Measurements from ENCODE around the gene TPGS2.
"Not testable (repeated sequence)": the region's sequence is repeated elsewhere in the genome, so short reads cannot be mapped to it uniquely, and the experiment has no call there.

The TPGS2 gene

GRCh38 chr18:36828630-36829361 is at the start of gene TPGS2, which contains the start of gene KIAA1328:
TPGS2 (minus strand) TSS chr18:36829002; CDS start chr18:36828767, 235 bp downstream.
KIAA1328 (plus strand) TSS chr18:36829127; CDS start chr18:36829139, 12 bp downstream.
- DNase-seq = peak; percentile 77

DNA sequence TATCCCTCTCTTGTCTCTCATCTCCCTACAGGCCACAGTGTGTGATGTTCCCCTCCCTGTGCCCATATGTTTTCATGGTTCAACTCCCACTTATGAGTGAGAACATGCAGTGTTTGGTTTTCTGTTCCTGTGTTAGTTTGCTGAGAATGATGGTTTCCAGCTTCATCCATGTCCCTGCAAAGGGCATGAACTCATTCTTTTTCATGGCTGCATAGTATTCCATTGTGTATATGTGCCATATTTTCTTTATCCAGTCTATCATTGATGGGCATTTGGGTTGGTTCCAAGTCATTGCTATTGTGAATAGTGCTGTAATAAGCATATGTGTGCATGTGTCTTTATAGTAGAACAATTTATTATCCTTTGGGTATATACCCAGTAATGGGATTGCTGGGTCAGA is 45.0 kb upstream of the TPGS2 start:
- DNase-seq = not testable (repeated sequence)

DNA sequence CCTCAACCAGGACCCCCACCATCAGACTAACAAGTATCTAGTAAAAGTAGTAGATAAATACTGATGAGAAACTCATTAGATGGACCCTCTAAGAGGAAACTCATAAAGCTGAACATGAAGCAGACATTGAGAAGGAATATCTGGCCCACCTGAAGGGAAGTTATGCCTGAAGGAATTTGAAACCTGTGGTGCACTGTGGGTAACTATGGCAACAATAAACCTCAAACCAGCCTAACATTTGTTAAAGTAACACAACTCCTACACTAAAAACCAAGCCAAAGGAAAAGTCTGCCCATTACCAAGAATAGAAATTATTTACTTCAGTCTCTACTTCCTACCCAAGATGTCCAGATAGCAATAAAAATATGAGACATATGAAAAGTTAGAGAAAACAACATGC is 43.5 kb upstream of the TPGS2 start:
- no peak for DNase-seq

GRCh38 chr18:36871801-36872200 is 43.0 kb upstream of the TPGS2 start:
- DNase-seq = no peak

- no peak for DNase-seq
Observed at GRCh38 chr18:36867056-36867455, 38.3 kb upstream of the TPGS2 start.

- DNase-seq = no peak
Observed at GRCh38 chr18:36862182-36862581, 33.4 kb upstream of the TPGS2 start.

GRCh38 chr18:36856815-36857214 is 28.0 kb upstream of the TPGS2 start:
- DNase-seq = no peak

DNA sequence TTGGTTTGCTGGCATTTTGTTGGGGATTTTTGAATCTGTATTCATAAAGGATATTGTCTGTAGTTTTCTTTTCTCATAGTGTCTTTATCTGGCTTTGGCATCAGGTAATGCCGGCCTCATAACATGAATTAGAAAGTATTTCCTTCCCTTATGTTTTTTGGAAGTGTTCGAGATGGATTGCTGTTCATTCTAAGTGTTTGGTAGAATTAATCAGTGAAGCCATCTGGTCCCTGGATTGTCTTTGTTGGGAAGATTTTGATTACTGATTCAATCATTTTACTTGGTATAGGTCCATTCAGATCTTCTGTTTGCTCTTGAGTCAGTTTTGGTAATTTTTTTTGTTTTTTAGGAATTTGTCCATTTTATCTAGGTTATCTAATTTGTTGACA is 22.4 kb upstream of the TPGS2 start:
- DNase-seq = no peak

GRCh38 chr18:36850527-36851201 is 21.9 kb upstream of the TPGS2 start:
- DNase-seq = no peak

DNA sequence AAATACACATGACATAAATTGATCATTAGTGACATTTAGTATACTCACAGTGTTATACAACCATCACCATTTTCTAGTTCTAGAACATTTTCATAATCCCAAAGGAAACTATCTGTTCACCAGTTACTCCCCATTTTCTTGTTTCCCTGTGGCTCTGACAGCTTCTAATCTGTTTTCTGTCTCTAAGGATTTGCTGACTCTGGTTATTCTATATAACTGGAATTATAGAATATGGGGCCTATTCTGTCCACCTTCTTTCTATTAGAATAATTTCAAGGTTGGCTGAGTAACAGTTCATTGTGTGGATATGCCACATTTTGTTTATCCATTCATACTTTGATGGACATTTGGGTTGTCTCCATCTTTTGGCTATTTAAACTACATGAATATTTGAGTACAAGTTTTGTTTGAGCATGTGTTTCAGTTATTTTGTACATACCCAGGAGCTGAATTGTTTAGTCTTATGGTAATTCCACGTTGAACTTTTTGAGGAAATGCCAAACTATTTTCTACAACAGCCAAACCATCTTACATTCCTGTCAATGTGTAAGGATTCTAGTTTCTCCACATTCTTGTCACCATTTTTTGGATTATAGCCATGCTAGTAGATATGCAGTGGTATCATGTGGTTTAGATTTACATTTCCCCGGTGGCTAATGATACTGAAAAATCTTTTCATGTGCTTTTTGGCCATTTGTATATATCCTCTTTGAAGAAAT is 20.6 kb upstream of the TPGS2 start:
- DNase-seq = no peak

DNA sequence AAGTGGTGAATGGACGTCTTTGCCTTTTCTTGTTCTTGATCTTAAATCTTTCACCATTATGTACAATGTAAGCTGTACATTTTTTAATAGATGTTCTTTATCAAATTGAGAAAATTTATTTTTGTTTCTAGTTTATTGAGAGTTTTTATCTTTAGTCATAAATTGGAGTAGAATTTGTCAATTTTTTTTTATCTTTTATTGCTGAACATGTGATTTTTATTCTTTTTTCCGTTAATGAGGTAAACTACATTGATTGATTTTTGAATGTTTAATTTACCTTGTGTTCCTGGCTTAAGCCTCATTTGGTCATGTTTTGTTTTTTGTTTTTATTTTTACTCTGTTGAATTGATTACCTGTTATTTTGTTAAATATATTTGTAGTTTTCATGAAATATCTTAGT is 19.8 kb upstream of the TPGS2 start:
- DNase-seq = no peak

DNA sequence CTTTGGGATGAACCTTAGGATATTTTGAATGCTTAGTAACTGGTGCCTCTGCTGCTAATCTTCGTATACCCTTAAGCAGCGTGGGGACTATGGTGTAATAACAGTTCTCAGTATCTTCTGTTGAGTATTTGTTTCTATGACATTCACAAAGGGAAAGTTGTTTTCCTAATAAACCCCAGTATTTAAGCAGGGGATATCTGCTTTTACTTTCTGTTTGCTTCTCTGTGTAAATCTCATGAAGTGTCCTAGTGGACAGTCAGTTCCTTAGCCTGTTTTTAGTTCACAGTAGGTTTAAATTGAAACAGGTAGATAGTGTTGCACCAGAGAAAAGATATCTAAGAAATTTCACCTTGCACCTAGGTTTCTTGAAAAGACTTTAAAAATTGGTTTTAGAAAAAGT is 15.0 kb upstream of the TPGS2 start:
- DNase-seq = no peak

- DNase-seq = no peak
Observed at GRCh38 chr18:36843199-36843598, 14.4 kb upstream of the TPGS2 start.

- DNase-seq = no peak
Observed at GRCh38 chr18:36839835-36840234, 11.0 kb upstream of the TPGS2 start.

DNA sequence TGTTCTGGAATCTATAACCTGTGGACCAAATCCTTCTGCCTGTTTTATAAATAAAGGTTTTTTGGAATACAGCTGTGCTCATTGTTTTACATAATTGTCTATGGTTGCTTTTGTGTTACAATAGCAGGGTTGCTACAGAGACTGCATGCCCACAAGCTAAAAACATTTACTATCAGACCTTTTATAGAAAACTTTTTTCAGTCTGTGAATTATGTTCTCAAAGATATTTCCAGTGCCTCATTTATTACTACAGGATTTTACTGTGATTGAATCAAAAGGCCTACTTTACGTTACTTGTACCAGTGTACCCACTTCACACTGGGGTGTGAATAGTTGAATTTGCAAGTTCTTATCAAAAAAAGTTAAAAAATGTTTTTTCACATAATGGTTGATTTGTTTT is 7.1 kb upstream of the TPGS2 start:
- no peak for DNase-seq

DNA sequence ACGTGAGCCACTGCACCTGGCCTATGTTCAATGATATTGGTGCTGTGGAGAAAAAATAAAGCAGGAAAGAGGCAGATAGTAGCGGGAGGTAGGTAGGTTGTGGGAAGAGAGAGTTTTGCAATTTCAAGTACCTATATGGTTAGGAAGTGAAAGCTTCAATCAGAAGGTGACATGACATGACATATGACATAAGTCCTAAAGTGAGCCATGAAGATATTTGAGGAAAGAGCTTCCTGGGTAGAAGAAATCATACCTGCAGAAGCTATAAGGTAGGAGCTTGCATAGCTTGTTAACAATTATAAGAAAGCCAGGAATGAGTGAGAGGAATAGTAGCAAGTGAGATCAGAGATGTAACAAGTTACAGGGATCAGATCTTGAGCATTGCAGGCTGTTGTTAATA is 4.3 kb upstream of the TPGS2 start:
- DNase-seq = no peak

- DNase-seq = no peak
Observed at GRCh38 chr18:36831139-36831538, 2.3 kb upstream of the TPGS2 start.

- no peak for DNase-seq
Observed at GRCh38 chr18:36830158-36830495, 1.3 kb upstream of the TPGS2 start.

DNA sequence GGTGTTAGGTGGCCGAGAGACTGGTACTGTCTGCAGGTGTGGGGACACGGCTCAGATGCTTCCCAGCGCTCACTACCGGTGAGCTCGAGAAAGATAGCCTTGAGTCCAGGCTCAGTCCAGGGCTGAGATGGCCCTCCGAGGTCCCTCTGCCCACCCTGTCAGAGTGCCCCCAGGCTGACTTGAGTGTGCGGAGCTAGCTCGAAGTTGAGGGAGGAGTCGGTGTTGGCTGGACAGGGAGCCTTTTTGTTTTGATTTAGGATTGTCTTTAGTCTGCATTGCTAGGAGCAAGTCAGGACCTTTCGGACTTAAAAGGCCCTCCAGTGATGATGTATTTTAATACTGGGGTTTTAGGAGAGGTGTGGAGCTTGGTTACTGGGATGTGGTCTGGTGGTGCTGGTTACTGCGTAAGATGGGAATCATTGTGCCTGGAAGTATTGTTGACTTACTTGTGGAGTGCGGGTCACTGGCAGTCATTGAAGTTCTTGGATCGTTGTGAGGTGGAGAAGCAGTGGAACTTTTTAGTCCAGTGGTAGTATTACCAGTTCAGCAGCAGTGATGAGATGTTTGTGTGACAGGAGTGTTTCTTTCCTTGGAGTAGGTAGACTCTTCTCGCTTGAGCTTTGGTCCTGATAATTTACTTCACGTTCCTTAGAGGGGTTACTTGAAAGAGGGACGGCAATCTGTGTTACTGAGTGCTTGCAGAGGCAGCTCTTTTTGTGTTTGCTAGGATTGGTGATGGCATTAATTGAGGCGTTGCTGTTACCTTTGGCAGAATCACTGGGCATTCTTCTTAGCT is 758 bp upstream of the TPGS2 start:
- peak; percentile 29 for DNase-seq

- DNase-seq = peak; percentile 44
Observed at GRCh38 chr18:36828157-36828629, 609 bp downstream of the TPGS2 start.

GRCh38 chr18:36826556-36826955 is 2.2 kb downstream of the TPGS2 start:
- no peak for DNase-seq

DNA sequence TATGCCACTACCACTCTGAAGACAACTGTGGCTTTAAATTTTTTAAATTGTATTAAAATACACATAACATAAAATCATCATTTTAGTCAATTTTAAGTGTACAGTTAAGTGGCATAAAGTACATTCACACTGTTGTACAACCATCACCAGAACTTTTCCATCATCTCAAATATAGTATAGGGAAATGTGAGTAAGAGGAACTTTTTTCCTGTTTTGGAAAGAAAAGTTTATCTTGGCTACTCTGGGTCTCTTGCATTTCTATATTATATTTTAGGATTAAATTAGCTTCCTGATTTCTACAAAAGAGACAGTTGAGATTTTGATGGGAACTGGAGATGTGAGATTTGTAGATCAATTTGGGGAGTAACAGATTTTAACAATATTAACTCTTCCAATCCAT is 3.3 kb downstream of the TPGS2 start:
- no peak for DNase-seq

- DNase-seq = no peak
Observed at GRCh38 chr18:36821681-36822080, 7.1 kb downstream of the TPGS2 start.

All from NCI-H748 treated with DMSO at 0.1 percent for 48 hours (cell line).